Esophagus squamous epithelium (tissue), 4 donors: Measurements from ENCODE around the gene MAP3K7CL.

Source experiments
- CTCF ChIP-seq, 6 experiments: fragments of 450-650 bp in 4 of 6; fragments of 200-600 bp in 2 of 6; sonication (generic) in 2 of 6; IDR thresholded peaks; one replicate each; pipeline ENCODE4 v1.5.1; 2016 to 2019; ENCODE audit warnings: antibody characterized with exemption in 6 of 6, mild to moderate bottlenecking in 4 of 6, moderate library complexity in 4 of 6
- POLR2A ChIP-seq, 4 donors: fragments of 450-650 bp; IDR thresholded peaks; one replicate each; pipeline ENCODE4 v1.6.1; 2017; ENCODE audit warnings: antibody characterized with exemption in 4 of 4, mild to moderate bottlenecking in 4 of 4, moderate library complexity in 3 of 4

GRCh38 chr21:29098156-29098555 is 32.3 kb upstream of the MAP3K7CL start:
- TF ChIP-seq CTCF (IDR thresholded peaks at IDR 0.05), result no peak
- TF ChIP-seq POLR2A (IDR thresholded peaks at IDR 0.05), result no peak
